ENCODE data around the gene EVPLL.
"Not testable (repeated sequence)": the region's sequence is repeated elsewhere in the genome, so short reads cannot be mapped to it uniquely, and the experiment has no call there.

Gene EVPLL

GRCh38 chr17:18377437-18378204 lies at the start of gene EVPLL:
EVPLL (plus strand) TSS chr17:18377778; CDS start chr17:18380938, 3,160 bp downstream.
- no peak for DNase-seq

DNA sequence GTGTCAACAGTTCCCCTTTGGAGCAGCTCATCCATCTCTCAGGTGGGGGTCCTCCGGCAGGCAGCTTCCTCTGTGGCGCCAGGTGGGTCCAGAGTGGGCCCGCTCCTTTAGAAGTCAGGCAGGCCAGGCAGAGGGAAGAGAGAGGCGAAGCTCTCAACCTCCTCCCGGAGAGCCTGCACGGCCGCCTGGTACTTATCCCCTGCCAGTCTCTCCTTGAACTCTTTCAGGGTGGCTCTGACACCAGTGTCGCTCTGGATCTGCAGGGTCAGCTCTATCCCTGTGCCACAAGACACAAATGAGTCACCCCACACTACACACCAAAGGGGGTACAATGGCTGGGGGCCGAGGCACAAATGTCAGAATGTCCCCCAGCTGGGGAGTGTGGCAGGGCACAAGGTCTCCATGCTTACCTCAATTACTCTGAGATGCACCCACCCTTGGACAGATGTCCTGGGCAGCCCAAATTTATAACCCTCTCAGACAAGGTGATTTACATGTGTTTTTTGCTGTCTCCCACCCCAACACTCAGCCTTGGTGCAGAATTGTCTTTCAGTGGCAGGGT lies 48.9 kb upstream of the EVPLL start:
- no peak for DNase-seq

GRCh38 chr17:18331879-18332278 lies 45.7 kb upstream of the EVPLL start:
- no peak for DNase-seq

DNA sequence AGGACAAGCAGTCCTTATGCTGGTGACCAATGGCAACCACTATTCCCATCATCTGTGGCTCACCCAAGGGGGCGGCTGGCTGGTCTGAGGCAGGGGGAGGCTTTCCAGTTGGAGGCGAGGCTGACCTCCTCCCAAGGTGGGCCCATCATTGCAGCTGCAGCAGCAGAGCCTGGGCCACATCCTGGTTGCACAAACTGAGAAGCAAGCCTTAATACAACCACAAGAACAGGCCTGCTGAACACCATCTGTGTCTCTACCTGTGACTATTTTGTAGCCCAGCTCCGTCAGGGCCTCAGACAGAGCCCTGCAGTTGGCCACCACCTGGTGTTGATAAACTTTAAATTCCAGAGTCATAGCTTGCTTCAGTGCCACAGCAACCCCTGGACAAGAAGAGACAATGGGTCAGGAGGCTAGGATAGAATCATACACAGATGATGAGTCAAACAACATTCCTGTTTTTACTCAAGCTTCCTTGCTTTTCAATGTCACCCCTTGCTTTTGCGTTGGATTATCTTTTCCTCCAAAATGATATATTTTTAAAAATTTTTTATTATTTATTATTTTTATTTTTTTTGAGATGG lies 44.6 kb upstream of the EVPLL start:
- no peak for DNase-seq

- DNase-seq, result not testable (repeated sequence)
Observed at GRCh38 chr17:18338158-18338557, 39.4 kb upstream of the EVPLL start.

- DNase-seq, result no peak
Observed at GRCh38 chr17:18339933-18340332, 37.6 kb upstream of the EVPLL start.

DNA sequence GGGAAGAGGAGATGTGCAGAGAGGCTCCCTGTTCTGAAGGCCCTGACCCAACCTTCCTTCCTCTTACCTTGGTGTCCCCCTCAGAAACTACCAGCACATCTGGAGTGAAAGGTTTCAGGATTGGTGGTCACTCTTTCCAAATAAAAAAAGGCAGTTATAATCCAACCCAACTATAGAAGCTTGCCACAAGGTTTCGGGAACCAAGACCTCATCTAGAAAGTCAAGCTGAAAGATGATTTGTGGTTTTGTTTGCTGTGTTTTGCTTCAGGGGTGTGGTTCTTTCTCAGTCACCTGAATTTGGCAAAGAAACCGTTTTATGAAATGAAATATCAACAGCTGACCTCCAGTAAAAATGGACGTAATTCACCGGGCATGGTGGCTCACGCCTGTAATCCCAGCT lies 33.6 kb upstream of the EVPLL start:
- DNase-seq, result no peak

GRCh38 chr17:18353541-18353940 lies 24.0 kb upstream of the EVPLL start:
- no peak for DNase-seq

DNA sequence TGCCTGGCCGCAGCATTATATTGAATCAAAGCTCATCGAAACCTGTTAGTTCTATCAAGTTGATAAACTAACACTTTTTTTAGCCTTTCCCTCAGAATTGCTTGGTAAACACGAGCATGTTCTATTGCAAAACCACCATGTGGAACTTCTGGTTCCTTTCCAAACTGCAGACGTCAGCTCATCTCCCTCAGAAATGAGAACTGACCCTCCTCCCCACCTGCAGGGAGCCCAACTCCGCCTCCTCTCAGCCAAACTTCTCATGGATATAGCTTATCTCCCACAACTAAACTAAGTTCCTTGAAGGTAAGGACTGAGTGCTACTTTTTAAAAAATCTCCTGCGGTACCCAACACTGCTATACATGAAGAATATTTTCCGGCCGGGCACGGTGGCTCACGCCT lies 21.0 kb upstream of the EVPLL start:
- no peak for DNase-seq

- DNase-seq, result no peak
Observed at GRCh38 chr17:18360518-18360917, 17.1 kb upstream of the EVPLL start.

DNA sequence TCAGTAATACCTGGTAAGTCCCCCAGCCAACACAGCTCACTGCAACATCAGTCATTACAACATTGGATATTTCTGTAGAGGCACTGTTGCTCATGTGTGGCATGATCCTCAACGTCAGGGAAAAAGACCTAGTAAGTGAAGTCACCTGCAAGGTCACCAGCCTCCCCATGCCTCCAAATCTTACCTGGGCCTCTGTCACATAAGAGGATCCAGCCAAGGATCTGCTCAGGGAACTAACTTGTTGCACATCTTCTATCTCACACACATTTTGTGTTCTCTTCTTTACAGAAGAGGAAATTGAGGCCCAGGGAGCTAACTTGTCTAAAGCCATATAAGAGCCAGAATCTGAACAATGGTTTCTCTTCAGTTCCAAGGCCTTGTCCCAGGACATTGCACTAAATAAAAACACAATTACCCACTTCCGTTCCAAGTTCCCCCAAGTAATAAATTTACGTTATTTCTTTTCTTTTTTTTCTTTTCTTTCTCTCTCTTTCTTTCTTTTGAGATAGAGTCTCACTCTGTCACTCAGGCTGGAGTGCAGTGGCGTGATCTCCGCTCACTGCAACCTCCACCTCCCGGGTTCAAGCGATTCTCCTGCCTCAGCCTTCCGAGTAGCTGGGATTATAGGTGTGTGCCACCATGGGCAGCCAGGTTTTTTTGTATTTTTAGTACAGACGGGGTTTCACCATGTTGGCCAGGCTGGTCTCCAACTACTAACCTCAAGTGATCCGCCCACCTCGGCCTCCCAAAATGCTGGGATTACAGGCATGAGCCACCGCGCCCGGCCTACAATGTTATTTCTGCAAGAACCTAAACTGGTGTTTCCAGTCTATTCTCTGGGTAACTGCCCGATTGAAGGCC lies 15.5 kb upstream of the EVPLL start:
- no peak for DNase-seq

- no peak for DNase-seq
Observed at GRCh38 chr17:18362698-18363100, 14.9 kb upstream of the EVPLL start.

DNA sequence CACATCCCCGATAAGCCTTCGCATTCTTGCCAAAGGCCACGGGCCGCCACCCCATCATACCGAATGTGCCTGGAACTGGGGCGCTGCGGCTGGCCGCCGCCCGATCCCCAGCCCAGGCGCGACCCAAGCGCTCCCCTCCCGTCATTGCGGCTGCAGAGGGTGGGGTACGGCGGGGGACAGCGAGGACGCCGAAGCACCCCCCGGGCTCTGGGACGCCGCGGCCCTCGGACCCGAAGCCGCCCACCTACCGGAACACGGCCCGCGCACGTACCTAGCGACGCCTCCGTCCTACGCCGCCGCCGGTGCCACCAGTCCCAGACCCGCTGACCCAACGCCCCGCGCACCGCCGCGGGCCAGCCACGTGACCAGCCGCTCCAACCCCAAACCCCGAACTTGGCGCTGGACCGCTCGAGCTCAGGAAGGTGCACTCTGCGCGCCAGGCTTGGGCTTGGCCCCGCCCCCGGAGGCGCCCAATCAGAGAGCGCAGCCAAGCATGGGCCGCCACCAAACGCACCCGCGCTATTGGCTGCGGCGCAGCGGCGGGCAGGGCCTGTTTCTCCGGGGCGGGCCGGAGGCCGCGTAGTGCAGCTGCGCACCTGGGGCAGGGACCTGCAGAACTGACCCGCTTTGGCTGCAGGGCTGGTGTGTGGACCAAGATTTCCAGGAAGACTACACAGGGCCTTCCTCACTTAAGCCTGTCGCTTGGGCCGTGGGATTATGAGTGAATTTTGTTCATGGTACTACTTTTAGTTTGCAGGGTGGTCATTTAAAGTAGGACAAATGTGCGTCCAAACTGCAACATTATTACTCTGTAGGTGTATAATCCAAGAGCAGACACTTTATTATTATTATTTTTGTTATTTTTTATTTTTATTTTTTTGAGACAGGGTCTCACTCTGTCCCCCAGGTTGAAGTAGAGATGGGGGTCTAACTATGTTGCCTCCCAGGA lies 14.2 kb upstream of the EVPLL start, which contains the start of gene SHMT1:
TSS of gene SHMT1 (minus strand) at position 450 of the 949 bp plus-strand sequence. CDS start 7,569 bp downstream, outside the sequence.
- peak; percentile 88 for DNase-seq

GRCh38 chr17:18364166-18364565 lies 13.4 kb upstream of the EVPLL start:
- DNase-seq, result no peak

GRCh38 chr17:18368946-18369345 lies 8.6 kb upstream of the EVPLL start:
- DNase-seq, result no peak

DNA sequence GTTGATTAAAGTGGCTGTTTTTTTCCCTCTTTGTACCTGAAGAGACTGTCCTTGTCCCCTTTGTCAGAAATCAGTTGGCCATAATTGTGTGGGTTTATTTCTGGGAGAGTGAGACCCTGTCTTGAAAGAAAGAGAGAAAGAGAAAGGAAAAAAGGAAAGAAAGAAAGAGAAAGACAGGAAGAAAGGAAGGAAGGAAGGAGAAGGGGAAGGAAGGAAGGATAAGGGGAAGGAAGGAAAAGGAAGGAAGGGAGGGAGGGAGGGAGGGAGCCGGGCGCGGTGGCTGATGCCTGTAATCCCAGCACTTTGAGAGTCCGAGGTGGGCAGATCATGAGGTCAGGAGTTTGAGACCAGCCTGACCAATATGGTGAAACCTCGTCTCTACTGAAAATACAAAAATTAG lies 6.8 kb upstream of the EVPLL start:
- no peak for DNase-seq

DNA sequence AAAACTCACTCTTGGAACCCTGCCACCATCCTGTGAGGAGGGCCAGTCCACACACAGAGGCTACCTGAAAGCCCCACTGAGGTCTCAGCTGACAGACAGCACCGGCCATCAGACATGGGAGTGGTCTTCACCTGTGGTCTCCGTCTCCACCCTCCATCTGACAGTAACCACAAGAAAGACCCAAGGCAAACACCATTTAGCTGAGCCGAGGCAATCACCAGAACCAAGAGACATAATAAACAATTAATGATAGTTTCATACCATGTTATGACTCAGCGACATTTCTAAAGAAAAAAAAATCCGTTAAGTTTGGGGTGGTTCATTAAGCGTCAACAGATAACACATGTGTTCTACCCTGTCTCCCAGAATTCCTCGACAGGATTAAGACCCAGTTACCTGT lies 6.1 kb upstream of the EVPLL start:
- DNase-seq, result no peak

DNA sequence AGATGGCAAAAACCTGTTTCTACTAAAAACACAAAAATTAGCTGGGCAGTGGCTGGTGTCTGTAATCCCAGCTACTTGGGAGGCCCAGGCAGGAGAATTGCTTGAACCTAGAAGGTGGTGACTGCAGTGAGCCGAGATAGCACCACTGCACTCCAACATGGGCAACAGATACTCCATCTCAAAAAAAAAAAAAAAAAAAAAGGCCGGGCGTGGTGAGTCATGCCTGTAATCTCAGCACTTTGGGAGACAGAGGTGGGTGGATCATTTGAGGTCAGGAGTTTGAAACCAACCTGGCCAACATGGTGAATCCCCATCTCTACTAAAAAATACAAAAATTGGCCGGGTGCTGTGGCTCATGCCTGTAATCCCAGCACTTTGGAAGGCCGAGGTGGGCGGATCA lies 4.4 kb upstream of the EVPLL start:
- not testable (repeated sequence) for DNase-seq

GRCh38 chr17:18374216-18374615 lies 3.4 kb upstream of the EVPLL start:
- no peak for DNase-seq

GRCh38 chr17:18378205-18378505 lies 577 bp downstream of the EVPLL start:
- no peak for DNase-seq

DNA sequence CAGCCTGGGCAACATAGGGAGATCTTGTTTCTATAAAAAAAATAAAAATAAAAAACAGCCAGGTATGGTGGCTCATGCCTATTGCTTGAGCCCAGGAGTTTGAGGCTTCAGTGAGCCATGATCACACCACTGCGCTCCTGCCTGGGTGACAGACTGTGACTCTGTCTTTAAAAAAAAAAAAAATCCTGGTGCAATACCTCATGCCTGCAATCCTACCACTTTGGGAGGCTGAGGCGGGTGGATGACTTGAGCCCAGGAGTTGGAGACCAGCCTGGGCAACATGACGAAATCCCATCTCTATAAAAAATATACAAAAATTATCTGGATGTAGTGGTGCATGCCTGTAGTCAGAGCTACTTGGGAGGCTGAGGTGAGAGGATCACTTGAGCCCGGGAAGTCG lies 1.0 kb downstream of the EVPLL start:
- DNase-seq, result not testable (repeated sequence)

Data from T1000 (cell line).